ENCODE measurements around the gene ABCF2.
A peak's percentile ranks its signal among the peaks of the same experiment; 100 is the strongest.

Gene ABCF2

DNA sequence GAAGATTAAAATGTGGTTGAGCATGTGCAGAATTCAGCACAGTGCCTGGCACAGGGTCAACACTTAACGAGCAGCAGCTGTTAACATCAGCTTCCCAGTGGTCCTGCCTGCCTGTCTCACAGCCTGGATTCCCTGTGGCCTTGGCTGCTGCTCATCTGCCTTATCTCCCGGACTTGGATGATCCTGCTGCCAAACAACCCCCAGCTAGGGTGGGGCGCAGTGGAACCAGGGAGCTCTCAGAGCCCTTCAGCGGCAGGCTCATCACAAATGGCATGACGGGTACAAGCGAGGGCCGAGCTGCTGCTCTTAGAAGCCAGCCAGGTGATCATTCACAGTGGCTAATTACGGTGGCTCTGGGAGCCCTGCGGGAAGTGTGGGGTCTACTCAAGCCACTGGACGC lies 34.5 kb upstream of the ABCF2 start:
- no peaks in the 10 kb centered on the region for H3K9me3 Mint-ChIP-seq
- H3K4me3 Mint-ChIP-seq: no peak overlapping the region
- H3K27me3 Mint-ChIP-seq: peaks cover 67% of the 10 kb centered on the region
- H3K36me3 Mint-ChIP-seq (ENCODE audit: insufficient read depth): no peaks in the 10 kb centered on the region
- H3K27ac Mint-ChIP-seq (ENCODE audit: low read depth): no peak overlapping the region
- ATAC-seq (replicated peaks; ENCODE audit: extremely low read depth, poor library complexity, severe bottlenecking) (no peak), DNase-seq (ENCODE audit: low spot score in 2 of 2) (no peak)
- no peaks in the 10 kb centered on the region for H3K4me1 Mint-ChIP-seq

GRCh38 chr7:151260883-151261282 lies 33.9 kb upstream of the ABCF2 start:
- H3K27ac Mint-ChIP-seq (ENCODE audit: low read depth): no peak overlapping the region
- H3K4me3 Mint-ChIP-seq: no peak overlapping the region
- no peaks in the 10 kb centered on the region for H3K9me3 Mint-ChIP-seq
- H3K4me1 Mint-ChIP-seq: no peaks in the 10 kb centered on the region
- ATAC-seq (replicated peaks; ENCODE audit: extremely low read depth, poor library complexity, severe bottlenecking): no peak
- no peaks in the 10 kb centered on the region for H3K36me3 Mint-ChIP-seq (ENCODE audit: insufficient read depth)
- DNase-seq (ENCODE audit: low spot score in 2 of 2): no peak
- H3K27me3 Mint-ChIP-seq: peaks cover 73% of the 10 kb centered on the region

DNA sequence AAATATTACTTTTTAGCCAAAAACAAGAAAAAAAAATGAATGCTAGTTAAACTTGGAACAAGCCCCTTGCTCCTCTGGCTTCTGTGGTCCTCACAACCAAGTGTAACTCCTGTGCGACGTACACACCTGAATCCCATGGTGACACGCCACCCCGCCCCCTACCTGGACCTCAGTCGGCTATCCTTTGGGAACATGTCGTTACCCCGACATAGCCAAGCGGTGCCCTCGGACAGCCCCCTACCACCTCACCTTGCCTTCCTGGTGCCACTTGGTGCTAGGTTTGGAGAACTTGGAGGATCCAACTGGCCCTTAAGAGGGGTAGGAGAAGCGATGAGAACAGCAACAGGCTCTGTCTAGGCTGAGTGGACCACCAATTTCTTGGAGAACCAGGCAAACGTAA lies 33.5 kb upstream of the ABCF2 start:
- Mint-ChIP-seq H3K4me3 (no peak overlapping the region), H3K4me1 (no peaks in the 10 kb centered on the region), H3K27me3 (peaks cover 78% of the 10 kb centered on the region), H3K27ac (ENCODE audit: low read depth) (no peak overlapping the region), H3K36me3 (ENCODE audit: insufficient read depth) (no peaks in the 10 kb centered on the region), H3K9me3 (no peaks in the 10 kb centered on the region)
- DNase-seq (ENCODE audit: low spot score in 2 of 2) (no peak), ATAC-seq (replicated peaks; ENCODE audit: extremely low read depth, poor library complexity, severe bottlenecking) (no peak)

DNA sequence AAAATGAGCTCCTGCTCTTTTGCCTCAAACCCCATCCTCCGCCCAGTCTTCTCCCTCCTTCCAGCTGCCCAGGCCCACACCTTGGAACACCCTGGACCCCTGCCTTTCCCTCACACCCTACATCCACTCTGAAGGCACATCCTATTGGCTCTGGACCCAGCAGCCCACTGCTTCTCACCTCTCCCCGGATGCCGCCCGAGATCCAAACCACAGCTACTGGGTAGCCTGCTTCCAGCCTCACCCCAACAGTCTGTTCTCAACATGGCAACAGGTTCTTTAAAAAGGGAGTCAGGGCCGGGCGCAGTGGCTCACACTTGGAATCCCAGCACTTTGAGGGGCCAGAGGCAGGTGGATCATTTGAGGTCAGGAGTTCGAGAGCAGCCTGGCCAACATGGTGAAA lies 31.0 kb upstream of the ABCF2 start:
- Mint-ChIP-seq H3K4me1 (no peaks in the 10 kb centered on the region), H3K4me3 (no peak overlapping the region), H3K27ac (ENCODE audit: low read depth) (no peak overlapping the region), H3K9me3 (no peaks in the 10 kb centered on the region), H3K36me3 (ENCODE audit: insufficient read depth) (no peaks in the 10 kb centered on the region), H3K27me3 (peaks cover 90% of the 10 kb centered on the region)
- ATAC-seq (replicated peaks; ENCODE audit: extremely low read depth, poor library complexity, severe bottlenecking) (no peak), DNase-seq (ENCODE audit: low spot score in 2 of 2) (no peak)

- H3K36me3 Mint-ChIP-seq (ENCODE audit: insufficient read depth): peaks cover 2% of the 10 kb centered on the region
- H3K27ac Mint-ChIP-seq (ENCODE audit: low read depth): peak overlapping the region; percentile 67
- peaks cover 10% of the 10 kb centered on the region for H3K4me1 Mint-ChIP-seq
- no peak for DNase-seq (ENCODE audit: low spot score in 2 of 2)
- no peak overlapping the region for H3K4me3 Mint-ChIP-seq
- no peaks in the 10 kb centered on the region for H3K9me3 Mint-ChIP-seq
- no peak for ATAC-seq (replicated peaks; ENCODE audit: extremely low read depth, poor library complexity, severe bottlenecking)
- H3K27me3 Mint-ChIP-seq: peaks cover 89% of the 10 kb centered on the region
Measured at GRCh38 chr7:151256410-151257045, 29.5 kb upstream of the ABCF2 start.

GRCh38 chr7:151255390-151255789 lies 28.4 kb upstream of the ABCF2 start:
- no peak overlapping the region for H3K4me3 Mint-ChIP-seq
- H3K27ac Mint-ChIP-seq (ENCODE audit: low read depth): no peak overlapping the region
- no peak for ATAC-seq (replicated peaks; ENCODE audit: extremely low read depth, poor library complexity, severe bottlenecking)
- H3K4me1 Mint-ChIP-seq: peaks cover 15% of the 10 kb centered on the region
- DNase-seq (ENCODE audit: low spot score in 2 of 2): no peak
- peaks cover 87% of the 10 kb centered on the region for H3K27me3 Mint-ChIP-seq
- H3K36me3 Mint-ChIP-seq (ENCODE audit: insufficient read depth): peaks cover 4% of the 10 kb centered on the region
- H3K9me3 Mint-ChIP-seq: no peaks in the 10 kb centered on the region

DNA sequence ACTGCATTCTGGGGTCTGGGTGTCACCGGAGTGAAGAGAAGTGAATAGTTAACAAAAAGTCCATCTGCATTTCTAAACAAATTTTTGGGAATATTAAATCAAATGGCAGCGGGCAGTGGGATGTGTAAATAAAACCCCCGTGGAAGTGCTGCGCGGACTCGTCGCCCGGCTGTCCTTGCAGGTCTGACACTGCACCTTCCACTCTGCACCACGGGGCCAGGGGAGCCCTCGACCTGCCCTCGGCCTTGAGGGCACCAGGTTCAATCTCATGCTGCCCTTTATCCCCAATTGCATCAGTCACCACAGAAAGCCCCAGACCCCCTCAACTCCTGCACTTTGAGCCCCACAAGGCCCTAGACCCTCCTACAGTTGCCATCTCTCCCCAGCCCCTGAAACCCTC lies 27.8 kb upstream of the ABCF2 start:
- H3K36me3 Mint-ChIP-seq (ENCODE audit: insufficient read depth): peaks cover 5% of the 10 kb centered on the region
- H3K9me3 Mint-ChIP-seq: no peaks in the 10 kb centered on the region
- peaks cover 15% of the 10 kb centered on the region for H3K4me1 Mint-ChIP-seq
- no peak overlapping the region for H3K4me3 Mint-ChIP-seq
- no peak overlapping the region for H3K27ac Mint-ChIP-seq (ENCODE audit: low read depth)
- ATAC-seq (replicated peaks; ENCODE audit: extremely low read depth, poor library complexity, severe bottlenecking): no peak
- H3K27me3 Mint-ChIP-seq: peaks cover 88% of the 10 kb centered on the region
- no peak for DNase-seq (ENCODE audit: low spot score in 2 of 2)

DNA sequence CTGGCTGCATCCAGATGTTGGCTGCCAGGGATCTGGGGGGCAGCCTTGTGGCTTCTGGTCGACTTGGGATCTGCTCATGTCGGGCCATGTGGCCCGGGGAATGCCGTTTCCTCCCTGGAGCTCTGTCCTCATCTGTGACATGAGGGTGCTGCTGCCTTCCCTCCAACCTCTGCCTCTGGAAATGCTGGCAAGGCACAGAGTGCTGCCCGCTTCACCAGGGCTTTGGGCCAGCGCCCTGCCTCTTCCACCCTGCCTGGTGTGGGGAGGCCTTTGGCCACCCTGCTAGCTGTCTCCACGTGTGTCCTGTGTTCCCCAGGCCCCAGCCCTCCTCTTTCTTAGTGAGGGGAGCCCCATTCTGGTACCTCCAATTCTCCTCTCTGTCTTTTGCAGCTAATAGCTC lies 27.3 kb upstream of the ABCF2 start:
- DNase-seq (ENCODE audit: low spot score in 2 of 2): no peak
- peaks cover 17% of the 10 kb centered on the region for H3K4me1 Mint-ChIP-seq

GRCh38 chr7:151252961-151253711 lies 26.1 kb upstream of the ABCF2 start:
- H3K4me3 Mint-ChIP-seq: peak overlapping the region; percentile 39
- no peak for DNase-seq (ENCODE audit: low spot score in 2 of 2)
- H3K27ac Mint-ChIP-seq (ENCODE audit: low read depth): no peak overlapping the region
- ATAC-seq (replicated peaks; ENCODE audit: extremely low read depth, poor library complexity, severe bottlenecking): no peak
- peaks cover 7% of the 10 kb centered on the region for H3K36me3 Mint-ChIP-seq (ENCODE audit: insufficient read depth)
- H3K4me1 Mint-ChIP-seq: peaks cover 27% of the 10 kb centered on the region
- no peaks in the 10 kb centered on the region for H3K9me3 Mint-ChIP-seq
- H3K27me3 Mint-ChIP-seq: peaks cover 93% of the 10 kb centered on the region

More for the DNA sequence above, 27.3 kb upstream of the ABCF2 start:
- Mint-ChIP-seq H3K36me3 (ENCODE audit: insufficient read depth) (peaks cover 5% of the 10 kb centered on the region), H3K27me3 (peaks cover 93% of the 10 kb centered on the region), H3K4me3 (no peak overlapping the region), H3K27ac (ENCODE audit: low read depth) (no peak overlapping the region), H3K9me3 (no peaks in the 10 kb centered on the region)
- ATAC-seq (replicated peaks; ENCODE audit: extremely low read depth, poor library complexity, severe bottlenecking): no peak

DNA sequence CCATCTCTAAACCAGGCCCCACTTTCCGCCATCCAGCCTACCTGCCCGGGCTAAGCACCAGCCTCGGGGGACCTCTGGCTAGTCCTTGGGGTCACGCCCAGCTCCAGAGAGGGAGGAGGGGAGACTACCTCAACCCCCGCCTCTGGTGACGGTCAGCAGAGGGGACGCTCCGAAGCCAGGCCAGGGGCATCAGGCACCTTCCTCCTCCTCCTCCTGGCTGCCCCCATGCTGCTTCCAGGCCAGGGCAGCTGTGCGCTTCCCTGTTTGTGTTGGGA lies 25.5 kb upstream of the ABCF2 start:
- DNase-seq (ENCODE audit: low spot score in 2 of 2) (no peak), ATAC-seq (replicated peaks; ENCODE audit: extremely low read depth, poor library complexity, severe bottlenecking) (no peak)
- no peak overlapping the region for H3K27ac Mint-ChIP-seq (ENCODE audit: low read depth)
- H3K9me3 Mint-ChIP-seq: no peaks in the 10 kb centered on the region
- peak overlapping the region; percentile 39 for H3K4me3 Mint-ChIP-seq
- H3K36me3 Mint-ChIP-seq (ENCODE audit: insufficient read depth): peaks cover 7% of the 10 kb centered on the region
- peaks cover 32% of the 10 kb centered on the region for H3K4me1 Mint-ChIP-seq
- H3K27me3 Mint-ChIP-seq: peaks cover 93% of the 10 kb centered on the region

DNA sequence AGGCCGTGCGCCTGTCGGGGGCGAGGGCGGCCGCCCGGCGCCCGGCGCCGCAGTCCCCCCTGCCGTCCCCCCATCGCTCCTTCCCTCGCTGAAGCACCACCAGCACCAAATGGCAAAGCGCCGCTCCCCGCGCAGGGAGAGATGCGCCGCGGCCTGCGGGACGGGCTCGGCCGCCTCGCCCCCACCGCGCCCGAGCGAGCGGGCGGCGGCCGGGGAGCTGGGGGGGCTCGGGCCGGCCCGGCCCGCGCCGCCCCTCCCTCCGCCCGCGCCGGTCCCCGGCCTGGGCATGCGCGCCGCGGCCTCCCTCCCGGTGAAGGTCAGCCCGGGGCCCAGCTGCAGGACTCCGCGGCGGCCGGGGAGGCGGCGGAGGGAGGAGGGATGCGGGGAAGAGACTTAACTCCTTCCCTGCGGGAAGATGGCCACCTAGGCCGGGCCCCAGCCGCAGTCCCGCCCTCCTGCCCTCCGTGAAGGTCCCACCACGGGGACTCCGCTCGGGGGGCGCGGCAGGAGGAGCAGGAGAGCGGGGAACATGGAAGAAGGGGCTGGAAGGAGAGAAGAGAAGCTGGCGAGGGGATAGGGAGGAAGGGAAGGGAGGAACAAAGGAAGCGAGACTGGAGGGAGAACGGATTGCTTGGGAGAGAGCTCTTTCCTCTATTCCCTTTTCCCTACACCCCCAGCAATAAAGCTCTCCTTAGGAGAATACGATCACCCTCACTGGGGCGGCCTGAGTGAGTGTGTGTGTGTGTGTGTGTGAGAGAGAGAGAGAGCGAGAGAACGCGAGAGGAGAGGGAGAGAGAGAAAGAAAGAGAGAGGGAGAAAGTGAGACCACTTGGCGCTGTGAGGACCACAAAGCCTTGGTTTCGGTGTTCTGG lies 24.9 kb upstream of the ABCF2 start:
- peak overlapping the region; percentile 39 for H3K4me3 Mint-ChIP-seq

DNA sequence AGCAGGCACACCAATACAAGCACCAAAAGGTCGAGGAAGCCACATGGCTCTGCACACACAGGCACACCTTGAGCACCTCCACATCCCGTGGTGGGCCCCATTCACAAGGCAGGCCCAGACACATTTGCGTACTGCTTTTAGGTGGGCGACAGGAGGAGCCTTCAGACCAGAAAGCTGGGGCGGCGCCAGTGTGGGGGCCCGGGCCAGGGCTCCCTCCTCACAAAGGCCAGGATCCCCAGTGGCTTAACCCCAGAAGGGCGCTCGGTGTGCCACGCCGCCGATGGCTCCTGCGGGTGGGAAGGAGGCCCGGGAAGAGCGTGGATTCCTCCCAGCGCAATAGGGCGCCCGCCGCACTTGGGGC lies 24.3 kb upstream of the ABCF2 start:
- H3K27me3 Mint-ChIP-seq: peaks cover 93% of the 10 kb centered on the region
- DNase-seq (ENCODE audit: low spot score in 2 of 2) (no peak), ATAC-seq (replicated peaks; ENCODE audit: extremely low read depth, poor library complexity, severe bottlenecking) (no peak)
- H3K27ac Mint-ChIP-seq (ENCODE audit: low read depth): no peak overlapping the region
- peak overlapping the region; percentile 56 for H3K4me3 Mint-ChIP-seq
- no peaks in the 10 kb centered on the region for H3K9me3 Mint-ChIP-seq
- peaks cover 7% of the 10 kb centered on the region for H3K36me3 Mint-ChIP-seq (ENCODE audit: insufficient read depth)
- peaks cover 36% of the 10 kb centered on the region for H3K4me1 Mint-ChIP-seq

More for the DNA sequence above, 24.9 kb upstream of the ABCF2 start:
- DNase-seq (ENCODE audit: low spot score in 2 of 2): no peak
- Mint-ChIP-seq H3K4me1 (peaks cover 33% of the 10 kb centered on the region), H3K9me3 (no peaks in the 10 kb centered on the region), H3K27me3 (peaks cover 93% of the 10 kb centered on the region), H3K36me3 (ENCODE audit: insufficient read depth) (peaks cover 7% of the 10 kb centered on the region), H3K27ac (ENCODE audit: low read depth) (no peak overlapping the region)
- ATAC-seq (replicated peaks; ENCODE audit: extremely low read depth, poor library complexity, severe bottlenecking): no peak
